ENCODE results near the gene CORO6. TPM values are rescaled to one million over a fixed set of nuclear protein-coding genes. Genes with fewer than 3 reads are reported as not detected.

Gene CORO6
- total and polyA plus RNA-seq, 2 of the 13 experiments (the other 11 are each of a cell fraction or from before 2014, with no cell fraction given): 0.42 to 0.82 TPM

- TF ChIP-seq ZNF142 (CRISPR knock-in tag; IDR thresholded peaks at IDR 0.05) (no peak), KDM4B (CRISPR knock-in tag; IDR thresholded peaks at IDR 0.05) (no peak), ETV5 (CRISPR knock-in tag; IDR thresholded peaks at IDR 0.05; ENCODE audit: borderline replicate concordance) (no peak), KLF12 (CRISPR knock-in tag; IDR thresholded peaks at IDR 0.05; ENCODE audit: borderline replicate concordance) (no peak), FOXA1 (IDR thresholded peaks at IDR 0.05) (no peak), FOXA1 (CRISPR knock-in tag; IDR thresholded peaks at IDR 0.05) (no peak), KDM1A (CRISPR knock-in tag; IDR thresholded peaks at IDR 0.05) (no peak), ZUFSP (CRISPR knock-in tag; IDR thresholded peaks at IDR 0.05; ENCODE audit: borderline replicate concordance) (no peak), ZNF33B (CRISPR knock-in tag; IDR thresholded peaks at IDR 0.05) (no peak), ZNF558 (CRISPR knock-in tag; IDR thresholded peaks at IDR 0.05; ENCODE audit: borderline replicate concordance) (no peak)
Measured at GRCh38 chr17:29665481-29665810, 42.7 kb upstream of the CORO6 start (continued).
